ENCODE measurements around the gene WHRN. TPM values are rescaled to one million over a fixed set of nuclear protein-coding genes. Genes with fewer than 3 reads are reported as not detected.

WHRN gene
- total RNA-seq, 1 donor from 2014 or later = 1.1 TPM

GRCh38 chr9:114364134-114365041, 140.9 kb downstream of the WHRN start:
- no peaks in the 10 kb centered on the region for H3K9me3 ChIP-seq (ENCODE audit: low read depth)
- no peak overlapping the region for H3K4me3 ChIP-seq
- Mint-ChIP-seq H3K27me3 (ENCODE audit: insufficient read depth, low read depth) (peaks cover 10% of the 10 kb centered on the region), H3K36me3 (peaks cover 19% of the 10 kb centered on the region), H3K9me3 (no peaks in the 10 kb centered on the region), H3K4me1 (peaks cover under 1% of the 10 kb centered on the region), H3K4me3 (no peak overlapping the region), H3K27ac (no peak overlapping the region)
- H3K27ac ChIP-seq = no peak overlapping the region
- H3K27me3 ChIP-seq = no peaks in the 10 kb centered on the region
- H3K9ac ChIP-seq = no peak overlapping the region
- no peaks in the 10 kb centered on the region for H3K36me3 ChIP-seq
- no peak for DNase-seq (ENCODE audit: low spot score)
- H3K4me2 ChIP-seq = no peak overlapping the region
- no peaks in the 10 kb centered on the region for H3K79me2 ChIP-seq (ENCODE audit: low read depth)
- no peaks in the 10 kb centered on the region for H3K4me1 ChIP-seq
- H4K20me1 ChIP-seq (ENCODE audit: low read depth) = no peaks in the 10 kb centered on the region
- H3F3A ChIP-seq (ENCODE audit: low read depth) = no peaks in the 10 kb centered on the region
- no peak overlapping the region for H2AFZ ChIP-seq (replicated peaks)
- TF ChIP-seq EZH2 (IDR thresholded peaks at IDR 0.05) = no peak
- TF ChIP-seq EZH2phosphoT487 (IDR thresholded peaks at IDR 0.05) = no peak
- no peak for TF ChIP-seq CTCF (IDR thresholded peaks at IDR 0.05)

- no peak for DNase-seq (ENCODE audit: low spot score)
- H3K4me3 Mint-ChIP-seq = no peak overlapping the region
- no peaks in the 10 kb centered on the region for H3K9me3 Mint-ChIP-seq
- Histone ChIP-seq H3K4me3 (no peak overlapping the region), H3K79me2 (ENCODE audit: low read depth) (no peaks in the 10 kb centered on the region), H3K36me3 (no peaks in the 10 kb centered on the region), H3F3A (ENCODE audit: low read depth) (no peaks in the 10 kb centered on the region), H3K4me2 (no peak overlapping the region), H3K4me1 (no peaks in the 10 kb centered on the region), H3K27me3 (no peaks in the 10 kb centered on the region), H2AFZ (replicated peaks) (no peak overlapping the region), H3K9ac (no peak overlapping the region), H4K20me1 (ENCODE audit: low read depth) (no peaks in the 10 kb centered on the region), H3K27ac (no peak overlapping the region), H3K9me3 (ENCODE audit: low read depth) (no peaks in the 10 kb centered on the region)
- no peak for TF ChIP-seq CTCF (IDR thresholded peaks at IDR 0.05)
- TF ChIP-seq EZH2 (IDR thresholded peaks at IDR 0.05) = no peak
- TF ChIP-seq EZH2phosphoT487 (IDR thresholded peaks at IDR 0.05) = no peak
- H3K4me1 Mint-ChIP-seq = no peaks in the 10 kb centered on the region
- H3K27ac Mint-ChIP-seq = no peak overlapping the region
- H3K27me3 Mint-ChIP-seq (ENCODE audit: insufficient read depth, low read depth) = peaks cover 10% of the 10 kb centered on the region
- peaks cover 19% of the 10 kb centered on the region for H3K36me3 Mint-ChIP-seq
These were observed 141.8 kb downstream of the WHRN start for GRCh38 chr9:114363424-114363823.

GRCh38 chr9:114362394-114362793, 142.9 kb downstream of the WHRN start:
- Histone ChIP-seq H3K36me3 (no peaks in the 10 kb centered on the region), H3K9me3 (ENCODE audit: low read depth) (no peaks in the 10 kb centered on the region), H2AFZ (replicated peaks) (no peak overlapping the region), H3K27ac (no peak overlapping the region), H3K4me3 (no peak overlapping the region), H3K27me3 (no peaks in the 10 kb centered on the region), H3F3A (ENCODE audit: low read depth) (no peaks in the 10 kb centered on the region), H3K4me1 (no peaks in the 10 kb centered on the region), H3K79me2 (ENCODE audit: low read depth) (no peaks in the 10 kb centered on the region), H3K9ac (no peak overlapping the region), H3K4me2 (no peak overlapping the region), H4K20me1 (ENCODE audit: low read depth) (no peaks in the 10 kb centered on the region)
- H3K27ac Mint-ChIP-seq = no peak overlapping the region
- H3K27me3 Mint-ChIP-seq (ENCODE audit: insufficient read depth, low read depth) = peaks cover 12% of the 10 kb centered on the region
- TF ChIP-seq EZH2 (IDR thresholded peaks at IDR 0.05) (no peak), CTCF (IDR thresholded peaks at IDR 0.05) (no peak), EZH2phosphoT487 (IDR thresholded peaks at IDR 0.05) (no peak)
- H3K4me3 Mint-ChIP-seq = no peak overlapping the region
- no peaks in the 10 kb centered on the region for H3K9me3 Mint-ChIP-seq
- no peak for DNase-seq (ENCODE audit: low spot score)
- H3K36me3 Mint-ChIP-seq = peaks cover 24% of the 10 kb centered on the region
- no peaks in the 10 kb centered on the region for H3K4me1 Mint-ChIP-seq
